ENCODE results near the gene JAZF1. TPM values are rescaled to one million over a fixed set of nuclear protein-coding genes. Genes with fewer than 3 reads are reported as not detected.

JAZF1 gene
- total and polyA plus RNA-seq, 4 donors, result 5.2 to 16.5 (median 10.7) TPM

- no peaks in the 10 kb centered on the region for H3K36me3 ChIP-seq (ENCODE audit: control insufficient read depth in 4 of 4, insufficient read depth in 4 of 4, low read length in 4 of 4)
- no peak overlapping the region for H3K4me3 ChIP-seq
- no peaks in the 10 kb centered on the region for H3K9me3 ChIP-seq (ENCODE audit: control insufficient read depth in 4 of 4, insufficient read depth in 3 of 4, low read length in 3 of 4)
- H3K27ac ChIP-seq (ENCODE audit: low read depth in 1 of 2, low read length in 1 of 2), result peak overlapping the region in 1 of 2 donors; percentile 65
- peaks cover 0 to 12% (median 0%) of the 10 kb centered on the region in 5 donors for H3K4me1 ChIP-seq (ENCODE audit: control insufficient read depth in 5 of 5, insufficient read depth in 5 of 5, low read length in 5 of 5)
- TF ChIP-seq CTCF (IDR thresholded peaks at IDR 0.05; ENCODE audit: control extremely low read depth, extremely low read depth), result no peak
- no peak for DNase-seq
- no peak for ATAC-seq (ENCODE audit: insufficient read depth, low FRiP score)
- no peaks in the 10 kb centered on the region for H3K27me3 ChIP-seq (ENCODE audit: control insufficient read depth in 3 of 3, insufficient read depth in 3 of 3, low read length in 2 of 3)
- H3K9ac ChIP-seq (ENCODE audit: insufficient read depth in 1 of 2, low read length in 2 of 2), result no peak overlapping the region
- 59 to 72% methylated on average over 8 of the region's 8 CpGs for WGBS, 2 donors
Measured at GRCh38 chr7:28149291-28150101, 31.1 kb downstream of the JAZF1 start.

- H3K36me3 ChIP-seq (ENCODE audit: control insufficient read depth in 4 of 4, insufficient read depth in 4 of 4, low read length in 4 of 4), result no peaks in the 10 kb centered on the region
- DNase-seq, result no peak
- H3K9ac ChIP-seq (ENCODE audit: insufficient read depth in 1 of 2, low read length in 2 of 2), result no peak overlapping the region
- H3K27me3 ChIP-seq (ENCODE audit: control insufficient read depth in 3 of 3, insufficient read depth in 3 of 3, low read length in 2 of 3), result no peaks in the 10 kb centered on the region
- TF ChIP-seq CTCF (IDR thresholded peaks at IDR 0.05; ENCODE audit: control extremely low read depth, extremely low read depth), result no peak
- 97 to 98% methylated on average over 2 of the region's 2 CpGs for WGBS, 2 donors
- no peak overlapping the region for H3K27ac ChIP-seq (ENCODE audit: low read depth in 1 of 2, low read length in 1 of 2)
- H3K9me3 ChIP-seq (ENCODE audit: control insufficient read depth in 4 of 4, insufficient read depth in 3 of 4, low read length in 3 of 4), result no peaks in the 10 kb centered on the region
- H3K4me3 ChIP-seq, result no peak overlapping the region
- peaks cover 0 to 20% (median 0%) of the 10 kb centered on the region in 5 donors for H3K4me1 ChIP-seq (ENCODE audit: control insufficient read depth in 5 of 5, insufficient read depth in 5 of 5, low read length in 5 of 5)
- ATAC-seq (ENCODE audit: insufficient read depth, low FRiP score), result no peak
Measured at GRCh38 chr7:28145931-28146330, 34.7 kb downstream of the JAZF1 start.

GRCh38 chr7:28145090-28145626 lies 35.4 kb downstream of the JAZF1 start:
- Histone ChIP-seq H3K36me3 (ENCODE audit: control insufficient read depth in 4 of 4, insufficient read depth in 4 of 4, low read length in 4 of 4) (no peaks in the 10 kb centered on the region), H3K4me3 (no peak overlapping the region), H3K9me3 (ENCODE audit: control insufficient read depth in 4 of 4, insufficient read depth in 3 of 4, low read length in 3 of 4) (no peaks in the 10 kb centered on the region), H3K4me1 (ENCODE audit: control insufficient read depth in 5 of 5, insufficient read depth in 5 of 5, low read length in 5 of 5) (peaks cover 0 to 21% (median 0%) of the 10 kb centered on the region in 5 donors), H3K27ac (ENCODE audit: low read depth in 1 of 2, low read length in 1 of 2) (no peak overlapping the region), H3K9ac (ENCODE audit: insufficient read depth in 1 of 2, low read length in 2 of 2) (no peak overlapping the region), H3K27me3 (ENCODE audit: control insufficient read depth in 3 of 3, insufficient read depth in 3 of 3, low read length in 2 of 3) (no peaks in the 10 kb centered on the region)
- 91 to 92% methylated on average over 3 of the region's 3 CpGs for WGBS, 2 donors
- no peak for TF ChIP-seq CTCF (IDR thresholded peaks at IDR 0.05; ENCODE audit: control extremely low read depth, extremely low read depth)
- ATAC-seq (ENCODE audit: insufficient read depth, low FRiP score) (no peak), DNase-seq (no peak)

Data from lung (tissue), 12 donors.